GM15510 (cell line): ENCODE measurements around the gene NMRK2.

Experiments used
- POLR2A ChIP-seq: IDR thresholded peaks from 3 replicates; pipeline ENCODE4 v1.6.1; 2011; ENCODE audit warnings: borderline replicate concordance; ENCODE audit not compliant: insufficient read length; ENCODE audit errors: extremely low read depth

NMRK2 gene

GRCh38 chr19:3985643-3986259 is 52.9 kb downstream of the NMRK2 start:
- TF ChIP-seq POLR2A, result no peak

GRCh38 chr19:3986260-3987041 is 53.6 kb downstream of the NMRK2 start:
- TF ChIP-seq POLR2A, result no peak

DNA sequence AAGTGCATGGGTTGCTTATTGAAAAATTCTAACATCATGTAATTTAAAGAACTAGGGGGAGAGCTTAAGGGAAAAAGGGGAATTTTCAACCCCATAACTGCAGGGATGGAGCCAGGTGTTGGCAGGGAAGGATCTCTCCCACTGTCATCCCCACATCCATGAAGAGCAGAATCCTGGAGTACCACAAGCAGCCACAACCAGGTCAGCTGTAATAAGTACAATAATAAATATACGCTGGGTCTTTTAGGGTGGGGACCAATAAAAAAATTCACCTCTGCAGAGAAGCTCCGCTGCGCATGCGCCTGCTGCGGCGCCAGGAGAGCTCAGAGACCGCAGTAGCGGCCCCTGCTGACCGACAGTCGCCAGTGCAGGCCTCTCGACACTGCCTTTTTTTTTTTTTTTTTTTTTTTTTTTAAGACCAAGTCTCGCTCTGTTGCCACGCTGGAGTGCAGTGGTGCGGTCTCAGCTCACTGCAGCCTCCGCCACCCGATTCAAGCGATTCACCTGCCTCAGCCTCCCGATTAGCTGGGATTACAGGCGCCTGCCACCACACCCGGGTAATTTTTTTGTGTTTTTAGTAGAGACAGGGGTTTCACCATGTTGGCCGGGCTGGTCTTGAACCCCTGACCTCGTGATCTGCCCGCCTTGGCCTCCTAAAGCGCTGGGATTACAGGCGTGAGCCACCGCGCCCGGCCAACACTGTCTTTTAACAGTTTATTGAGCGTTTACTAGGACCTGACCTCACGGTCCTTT is 54.9 kb downstream of the NMRK2 start:
- no peak for TF ChIP-seq POLR2A

DNA sequence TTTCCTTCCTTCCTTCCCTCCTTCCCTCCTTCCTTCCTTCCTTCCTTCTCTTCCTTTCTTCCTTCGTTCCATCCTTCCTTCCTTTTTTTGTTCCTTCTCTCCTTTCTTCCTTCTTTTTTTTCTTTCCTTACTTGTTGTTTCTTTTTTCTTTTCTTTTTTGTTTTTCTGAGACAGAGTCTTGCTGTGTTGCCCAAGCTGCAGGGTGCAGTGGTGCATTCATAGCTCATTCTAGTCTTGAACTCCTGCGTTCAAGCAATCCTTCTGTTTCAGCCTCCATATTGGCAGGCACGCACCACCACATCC is 57.9 kb downstream of the NMRK2 start:
- TF ChIP-seq POLR2A, result no peak
